Central memory CD8-positive, alpha-beta T cell (primary cell): ENCODE results near the gene LRRN4CL.
A peak's percentile ranks its signal among the peaks of the same experiment; 100 is the strongest.
"Not testable (repeated sequence)": the region's sequence is repeated elsewhere in the genome, so short reads cannot be mapped to it uniquely, and the experiment has no call there.

Experiments
- ATAC-seq: fragments of 150-1000 bp; cut with Tn5 transposase; replicated peaks from 2 replicates; pipeline ENCODE4 v1.10.0; 2022; ENCODE audit warnings: mild to moderate bottlenecking, moderate FRiP score, moderate number of reproducible peaks; ENCODE audit not compliant: poor library complexity, severe bottlenecking; ENCODE audit errors: extremely low read depth
- DNase-seq, 2 donors: peaks; one replicate each; pipeline ENCODE4 v3.0.0; 2021; ENCODE audit warnings: low spot score in 2 of 2
- H3K27ac Mint-ChIP-seq: one replicate; pipeline ENCODE4 v1.8.0; 2022; ENCODE audit warnings: low read depth, mild to moderate bottlenecking, moderate library complexity, mixed read lengths
- H3K27me3 Mint-ChIP-seq: one replicate; pipeline ENCODE4 v1.8.0; 2022; ENCODE audit warnings: mixed read lengths
- H3K36me3 Mint-ChIP-seq: one replicate; pipeline ENCODE4 v1.8.0; 2022; ENCODE audit warnings: mild to moderate bottlenecking, moderate library complexity, mixed read lengths; ENCODE audit not compliant: insufficient read depth
- H3K4me1 Mint-ChIP-seq: one replicate; pipeline ENCODE4 v1.8.0; 2022; ENCODE audit warnings: mixed read lengths
- H3K4me3 Mint-ChIP-seq: one replicate; pipeline ENCODE4 v1.8.0; 2022; ENCODE audit warnings: mild to moderate bottlenecking, moderate library complexity, mixed read lengths
- H3K9me3 Mint-ChIP-seq: one replicate; pipeline ENCODE4 v1.8.0; 2022; ENCODE audit warnings: mixed read lengths

LRRN4CL gene

GRCh38 chr11:62678770-62679696 is 10.3 kb downstream of the LRRN4CL start, which contains the start of gene UBXN1:
TSS of gene UBXN1 (minus strand) at chr11:62679073. CDS start at chr11:62678923, 150 bp downstream.
- DNase-seq (peak; percentile 66 to 68), ATAC-seq (peak; percentile 83)
- H3K27ac Mint-ChIP-seq: peak within 1 kb of the TSS; percentile 89
- peaks cover 26% of the 10 kb centered on the region for H3K36me3 Mint-ChIP-seq
- peak within 1 kb of the TSS; percentile 92 for H3K4me3 Mint-ChIP-seq
- H3K9me3 Mint-ChIP-seq: no peaks in the 10 kb centered on the region
- H3K27me3 Mint-ChIP-seq: no peaks in the 10 kb centered on the region
- H3K4me1 Mint-ChIP-seq: peaks cover 34% of the 10 kb centered on the region

DNA sequence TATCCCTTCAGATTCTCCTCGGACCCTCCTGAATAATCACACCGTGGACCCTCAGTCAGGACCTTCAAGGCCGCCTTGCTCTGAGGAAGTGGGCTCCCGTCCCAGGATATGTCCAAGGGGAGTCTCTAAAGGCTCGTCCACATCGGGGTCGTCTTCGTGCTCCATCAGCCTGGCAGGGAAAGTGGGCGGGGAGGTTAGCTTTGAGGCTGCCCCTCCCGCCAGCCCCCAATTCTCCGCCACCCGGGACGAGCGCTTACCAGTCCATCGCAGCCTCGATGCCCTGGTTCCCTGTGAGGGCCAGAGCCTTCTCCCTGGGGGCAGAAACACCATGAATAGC is 10.9 kb downstream of the LRRN4CL start:
- peaks cover 34% of the 10 kb centered on the region for H3K4me1 Mint-ChIP-seq
- H3K4me3 Mint-ChIP-seq: peak overlapping the region; percentile 92
- H3K36me3 Mint-ChIP-seq: peaks cover 26% of the 10 kb centered on the region
- H3K27me3 Mint-ChIP-seq: no peaks in the 10 kb centered on the region
- no peaks in the 10 kb centered on the region for H3K9me3 Mint-ChIP-seq
- ATAC-seq: no peak
- no peak for DNase-seq
- H3K27ac Mint-ChIP-seq: peak overlapping the region; percentile 89

- H3K9me3 Mint-ChIP-seq: no peaks in the 10 kb centered on the region
- peak overlapping the region; percentile 89 for H3K27ac Mint-ChIP-seq
- H3K4me1 Mint-ChIP-seq: peaks cover 34% of the 10 kb centered on the region
- H3K27me3 Mint-ChIP-seq: no peaks in the 10 kb centered on the region
- ATAC-seq: no peak
- peaks cover 28% of the 10 kb centered on the region for H3K36me3 Mint-ChIP-seq
- no peak for DNase-seq
- peak overlapping the region; percentile 92 for H3K4me3 Mint-ChIP-seq
Measured at GRCh38 chr11:62677714-62678113, 11.6 kb downstream of the LRRN4CL start.

DNA sequence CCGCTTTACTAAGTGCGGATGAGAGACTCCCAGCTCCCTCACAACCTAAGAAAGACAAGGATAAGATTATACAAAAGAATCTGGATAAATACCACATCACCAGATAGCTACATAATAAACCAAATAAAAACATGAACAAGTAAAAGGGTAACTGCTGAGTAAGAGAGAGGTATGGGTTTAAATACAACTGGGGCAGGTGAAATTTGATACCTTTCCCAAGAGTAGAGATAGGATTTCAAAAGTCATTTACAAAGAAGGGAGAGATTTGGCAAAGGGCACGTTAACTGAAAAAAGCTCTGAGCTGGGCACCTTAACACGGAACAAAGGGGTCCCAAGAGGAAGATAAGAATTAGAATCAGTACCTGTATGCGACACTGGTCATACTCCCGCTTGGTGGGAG is 12.2 kb downstream of the LRRN4CL start:
- Mint-ChIP-seq H3K4me3 (peak overlapping the region; percentile 92), H3K4me1 (peaks cover 34% of the 10 kb centered on the region), H3K36me3 (peaks cover 31% of the 10 kb centered on the region), H3K9me3 (no peaks in the 10 kb centered on the region), H3K27me3 (no peaks in the 10 kb centered on the region), H3K27ac (peak overlapping the region; percentile 16)
- no peak for DNase-seq
- ATAC-seq: no peak

- Mint-ChIP-seq H3K27me3 (no peaks in the 10 kb centered on the region), H3K36me3 (peaks cover 33% of the 10 kb centered on the region), H3K4me3 (peak overlapping the region; percentile 92), H3K27ac (peak overlapping the region; percentile 16), H3K9me3 (no peaks in the 10 kb centered on the region), H3K4me1 (peaks cover 35% of the 10 kb centered on the region)
- DNase-seq (no peak), ATAC-seq (no peak)
Measured at GRCh38 chr11:62676698-62677097, 12.6 kb downstream of the LRRN4CL start.

DNA sequence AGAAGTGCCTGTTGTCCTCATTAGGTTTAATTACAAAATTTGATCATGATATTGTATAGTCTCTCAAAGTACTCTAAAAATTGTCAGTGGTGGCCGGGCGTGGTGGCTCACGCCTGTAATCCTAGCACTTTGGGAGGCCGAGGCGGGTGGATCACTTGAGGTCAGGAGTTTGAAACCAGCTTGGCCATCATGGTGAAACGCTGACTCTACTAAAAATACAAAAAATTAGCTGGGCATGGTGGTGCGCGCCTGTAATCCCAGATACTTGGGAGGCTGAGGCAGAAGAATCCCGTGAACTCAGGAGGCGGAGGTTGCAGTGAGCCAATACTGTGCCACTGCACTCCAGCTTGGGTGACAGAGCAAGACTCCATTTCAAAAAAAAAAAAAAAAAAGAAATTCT is 13.9 kb downstream of the LRRN4CL start:
- not testable (repeated sequence) for DNase-seq, ATAC-seq, H3K9me3 Mint-ChIP-seq, H3K27me3 Mint-ChIP-seq, H3K27ac Mint-ChIP-seq, H3K4me3 Mint-ChIP-seq
- H3K36me3 Mint-ChIP-seq: peaks cover 34% of the 10 kb centered on the region
- H3K4me1 Mint-ChIP-seq: peaks cover 47% of the 10 kb centered on the region

DNA sequence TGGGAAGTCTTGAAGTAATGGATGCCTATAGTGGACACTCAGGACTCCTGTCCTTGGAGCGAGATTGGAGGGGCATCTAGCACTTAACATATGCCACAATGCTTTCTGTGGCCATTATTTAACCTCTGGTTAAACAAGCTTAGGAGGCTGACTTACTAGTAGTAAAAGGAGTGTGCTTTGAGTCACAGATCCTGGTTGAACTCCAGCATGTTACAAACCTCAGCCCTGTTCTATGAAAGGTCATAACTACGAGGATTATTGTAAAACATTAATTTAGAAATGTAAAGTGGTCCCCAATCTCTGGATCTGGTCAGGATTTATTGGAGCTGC is 16.2 kb downstream of the LRRN4CL start:
- Mint-ChIP-seq H3K27ac (no peak overlapping the region), H3K4me1 (peaks cover 38% of the 10 kb centered on the region)

DNA sequence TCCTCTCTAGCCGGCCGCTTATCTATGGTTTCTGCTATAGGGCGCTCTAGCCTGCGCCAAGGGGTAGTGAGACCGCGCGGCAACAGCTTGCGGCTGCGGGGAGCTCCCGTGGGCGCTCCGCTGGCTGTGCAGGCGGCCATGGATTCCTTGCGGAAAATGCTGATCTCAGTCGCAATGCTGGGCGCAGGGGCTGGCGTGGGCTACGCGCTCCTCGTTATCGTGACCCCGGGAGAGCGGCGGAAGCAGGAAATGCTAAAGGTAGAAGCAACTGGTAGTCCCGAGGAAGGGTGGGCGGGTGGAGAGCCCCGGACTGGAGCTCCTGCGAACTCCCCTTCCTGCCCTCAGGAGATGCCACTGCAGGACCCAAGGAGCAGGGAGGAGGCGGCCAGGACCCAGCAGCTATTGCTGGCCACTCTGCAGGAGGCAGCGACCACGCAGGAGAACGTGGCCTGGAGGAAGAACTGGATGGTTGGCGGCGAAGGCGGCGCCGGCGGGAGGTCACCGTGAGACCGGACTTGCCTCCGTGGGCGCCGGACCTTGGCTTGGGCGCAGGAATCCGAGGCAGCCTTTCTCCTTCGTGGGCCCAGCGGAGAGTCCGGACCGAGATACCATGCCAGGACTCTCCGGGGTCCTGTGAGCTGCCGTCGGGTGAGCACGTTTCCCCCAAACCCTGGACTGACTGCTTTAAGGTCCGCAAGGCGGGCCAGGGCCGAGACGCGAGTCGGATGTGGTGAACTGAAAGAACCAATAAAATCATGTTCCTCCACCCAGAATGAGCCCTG is 17.5 kb downstream of the LRRN4CL start, which contains the start of the genes LBHD1 and UQCC3:
Gene LBHD1 (minus strand): TSS at position 660 of the 782 bp plus-strand sequence. CDS start 2,236 bp downstream, outside the sequence.
Gene UQCC3 (plus strand): TSS at position 66 of the 782 bp plus-strand sequence. CDS start 73 bp downstream, at position 139.
- Mint-ChIP-seq H3K27ac (peak within 1 kb of the TSS; percentile 94), H3K9me3 (no peaks in the 10 kb centered on the region), H3K27me3 (no peaks in the 10 kb centered on the region), H3K36me3 (peaks cover 31% of the 10 kb centered on the region), H3K4me1 (peaks cover 33% of the 10 kb centered on the region), H3K4me3 (peak within 1 kb of the TSS; percentile 98)
- ATAC-seq: peak; percentile 88
- peak; percentile 44 to 56 for DNase-seq

More for the DNA sequence above, 16.2 kb downstream of the LRRN4CL start:
- Mint-ChIP-seq H3K4me3 (no peak overlapping the region), H3K9me3 (no peaks in the 10 kb centered on the region), H3K27me3 (no peaks in the 10 kb centered on the region), H3K36me3 (peaks cover 29% of the 10 kb centered on the region)
- ATAC-seq (no peak), DNase-seq (no peak)

GRCh38 chr11:62671236-62671607 is 18.1 kb downstream of the LRRN4CL start:
- peak overlapping the region; percentile 94 for H3K27ac Mint-ChIP-seq
- peak overlapping the region; percentile 98 for H3K4me3 Mint-ChIP-seq
- DNase-seq (no peak), ATAC-seq (peak; percentile 37)
- no peaks in the 10 kb centered on the region for H3K9me3 Mint-ChIP-seq
- peaks cover 33% of the 10 kb centered on the region for H3K4me1 Mint-ChIP-seq
- no peaks in the 10 kb centered on the region for H3K27me3 Mint-ChIP-seq
- H3K36me3 Mint-ChIP-seq: peaks cover 34% of the 10 kb centered on the region

DNA sequence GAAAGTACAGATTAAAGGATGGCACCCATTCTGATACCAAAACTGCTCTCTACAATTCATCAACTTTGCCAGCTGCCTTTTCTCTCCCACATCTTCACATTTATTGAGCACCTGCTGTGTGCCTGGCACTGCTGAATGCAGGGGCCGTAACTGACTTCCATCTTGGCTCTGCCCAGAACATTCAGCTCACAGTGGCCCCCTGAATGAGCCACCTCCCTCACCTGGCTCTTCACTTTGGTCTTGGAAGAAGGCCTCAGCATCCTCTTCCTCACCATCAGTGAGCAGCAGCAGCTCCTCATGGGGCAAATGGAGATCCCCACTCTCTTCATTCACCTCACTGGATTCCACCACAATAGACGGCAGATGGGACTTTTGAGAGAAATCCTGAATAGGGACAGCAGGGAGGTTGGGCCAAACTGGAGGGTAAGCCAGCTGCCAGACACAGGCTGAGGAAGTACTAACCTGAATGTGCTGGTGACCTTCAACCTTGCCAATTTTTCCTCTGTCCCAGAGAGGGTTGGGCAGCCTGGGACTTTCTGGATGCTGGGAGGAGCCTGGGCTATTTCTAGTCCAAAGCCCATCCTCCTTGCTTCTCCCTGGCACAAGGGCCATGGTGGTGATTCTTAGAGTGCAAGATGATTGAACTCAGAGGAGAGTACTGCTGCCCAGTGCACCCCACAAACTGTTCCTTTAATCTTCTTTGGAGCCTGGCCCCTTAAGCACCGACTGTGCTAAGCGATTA is 19.7 kb downstream of the LRRN4CL start:
- Mint-ChIP-seq H3K9me3 (no peaks in the 10 kb centered on the region), H3K27me3 (no peaks in the 10 kb centered on the region), H3K36me3 (peaks cover 34% of the 10 kb centered on the region), H3K27ac (peak overlapping the region; percentile 10), H3K4me3 (no peak overlapping the region), H3K4me1 (peaks cover 34% of the 10 kb centered on the region)
- ATAC-seq (no peak), DNase-seq (no peak)

DNA sequence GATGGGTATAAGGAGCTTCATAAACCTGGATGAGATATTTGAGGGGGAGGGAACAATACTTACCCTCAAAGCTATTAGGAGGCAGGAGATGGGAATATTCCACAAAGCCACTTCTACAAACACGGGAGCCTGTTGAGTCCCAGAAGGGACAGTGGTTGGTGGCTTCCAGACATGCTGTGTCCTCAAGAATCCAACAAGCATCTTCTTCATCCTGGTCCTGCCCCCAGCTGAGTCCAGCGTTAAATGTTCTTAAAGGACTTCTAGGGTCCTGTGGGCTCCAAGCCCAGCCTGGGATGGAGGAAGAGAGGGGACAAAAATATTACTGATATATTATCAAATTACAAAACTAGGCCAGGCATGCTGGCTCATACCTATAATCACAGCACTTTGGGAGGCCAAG is 21.9 kb downstream of the LRRN4CL start:
- H3K4me1 Mint-ChIP-seq: peaks cover 42% of the 10 kb centered on the region
- no peak overlapping the region for H3K4me3 Mint-ChIP-seq
- peaks cover 36% of the 10 kb centered on the region for H3K36me3 Mint-ChIP-seq
- no peak for ATAC-seq
- no peak overlapping the region for H3K27ac Mint-ChIP-seq
- DNase-seq: no peak
- H3K27me3 Mint-ChIP-seq: no peaks in the 10 kb centered on the region
- no peaks in the 10 kb centered on the region for H3K9me3 Mint-ChIP-seq

GRCh38 chr11:62666259-62666926 is 22.9 kb downstream of the LRRN4CL start:
- ATAC-seq (no peak), DNase-seq (no peak)
- Mint-ChIP-seq H3K36me3 (peaks cover 29% of the 10 kb centered on the region), H3K9me3 (no peaks in the 10 kb centered on the region), H3K27ac (peak overlapping the region; percentile 95), H3K27me3 (no peaks in the 10 kb centered on the region), H3K4me1 (peaks cover 39% of the 10 kb centered on the region), H3K4me3 (peak overlapping the region; percentile 94)
